ENCODE results near the gene C10orf90.

DNA sequence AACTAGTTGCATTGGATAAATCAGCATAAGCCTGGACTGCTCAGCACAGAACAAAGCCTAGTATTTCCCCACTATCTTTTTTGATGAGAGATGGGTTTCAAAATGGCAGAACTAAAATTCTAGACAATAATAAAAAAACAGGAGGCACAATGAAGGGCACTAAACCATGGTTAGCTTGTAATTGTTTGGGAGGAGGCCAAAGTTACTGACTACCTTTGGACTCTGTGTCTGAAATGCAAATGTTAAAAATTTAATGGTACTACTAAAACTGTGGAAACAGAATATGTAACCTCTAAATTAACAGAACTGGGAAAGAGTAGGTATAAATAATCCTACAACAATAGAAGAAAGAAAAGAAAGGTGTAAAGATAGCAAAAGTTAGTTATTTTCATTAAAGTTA, 295.2 kb downstream of the C10orf90 start:
- TF ChIP-seq EP300 (IDR thresholded peaks at IDR 0.05; ENCODE audit: borderline replicate concordance) = no peak
- no peak for TF ChIP-seq YY1 (IDR thresholded peaks at IDR 0.05; ENCODE audit: low read depth)

Data from Ishikawa (cell line).